Kidney (tissue), 14 donors: ENCODE data around the gene NHLRC1. TPM values are rescaled to one million over a fixed set of nuclear protein-coding genes. Genes with fewer than 3 reads are reported as not detected.

ENCODE experiments used
- DNase-seq, 5 donors: peaks; one replicate each; pipeline ENCODE4 v3.0.0-alpha.2; 2013 to 2020
- FAIRE-seq: peaks from 2 replicates; lab custom pipeline; 2012; peaks lifted over from hg19 to GRCh38; lab: Jason Lieb, UNC
- H3K27ac ChIP-seq, 2 donors: one replicate each; pipeline ENCODE4 v1.7.0; 2013; ENCODE audit warnings: low read depth in 2 of 2, low read length in 2 of 2, inconsistent platforms in 1 of 2
- H3K27me3 ChIP-seq: one replicate; pipeline ENCODE4 v1.7.1; 2013; ENCODE audit warnings: low read length, inconsistent platforms; ENCODE audit not compliant: control insufficient read depth, insufficient read depth
- H3K36me3 ChIP-seq, 3 donors: one replicate each; pipeline versions ENCODE4 v1.7.0 to v1.7.1; 2013; ENCODE audit warnings: low read length in 3 of 3, control low read depth in 1 of 3, inconsistent platforms in 1 of 3; ENCODE audit not compliant: insufficient read depth in 3 of 3, control insufficient read depth in 2 of 3
- H3K4me1 ChIP-seq, 3 donors: one replicate each; pipeline versions ENCODE4 v1.7.0 to v1.7.1; 2013; ENCODE audit warnings: low read length in 3 of 3, inconsistent platforms in 1 of 3, low read depth in 1 of 3; ENCODE audit not compliant: control insufficient read depth in 2 of 3, insufficient read depth in 2 of 3
- H3K4me3 ChIP-seq, 3 donors: one replicate each; pipeline versions ENCODE4 v1.7.0 to v1.8.1; 2013; ENCODE audit warnings: low read length in 3 of 3, control low read depth in 1 of 3, inconsistent platforms in 1 of 3
- H3K9ac ChIP-seq, 3 donors: one replicate each; pipeline versions ENCODE4 v1.7.0 to v1.7.1; 2013; ENCODE audit warnings: low read length in 3 of 3, control low read depth in 1 of 3, inconsistent platforms in 1 of 3
- H3K9me3 ChIP-seq, 3 donors: one replicate each; pipeline versions ENCODE4 v1.7.0 to v1.7.1; 2013; ENCODE audit warnings: low read length in 3 of 3, control low read depth in 1 of 3, inconsistent platforms in 1 of 3; ENCODE audit not compliant: control insufficient read depth in 2 of 3, insufficient read depth in 1 of 3
- CTCF ChIP-seq: IDR thresholded peaks from 3 replicates; pipeline ENCODE4 v1.5.1; 2012; ENCODE audit warnings: mild to moderate bottlenecking, moderate library complexity, borderline replicate concordance; ENCODE audit not compliant: insufficient read depth; ENCODE audit errors: extremely low read depth
- intact Hi-C: fragments of 100-400 bp; cut with DNase I; formaldehyde crosslinking; loops from one replicate; pipeline ENCODE4 v1.11.1; 2022
- polyA plus RNA-seq: library from polyadenylated mRNA; stranded (reverse); fragments of 350-450 nt; fragmentation: Illumina TruSeq; extraction: RNeasy Lipid Tissue Mini Kit (QIAGEN cat#74804); gene quantifications from one replicate; pipeline ENCODE4 v1.2.3, GENCODE V29; 2014; ENCODE audit warnings: low read depth, low replicate concordance; ENCODE audit not compliant: insufficient read depth
- total RNA-seq: library from RNA; stranded (reverse); fragmentation: NEBNext Ultra II Directional; extraction: Animal tissue kit (Norgen Biotek cat#: 25700); gene quantifications from one replicate; pipeline ENCODE4 v1.2.1, GENCODE V29; 2021
- donor health status: control.
- donor health status: control.
- donor health status: control.
- donor health status: control.
- donor health status: control.
- donor health status: DM: yes; HTN: yes; CAD: no.
- donor health status: Normal renal cell carcinoma (clear cell type).

NHLRC1 gene
- total and polyA plus RNA-seq, 2 donors from 2014 or later: 1.8 to 2.0 TPM

DNA sequence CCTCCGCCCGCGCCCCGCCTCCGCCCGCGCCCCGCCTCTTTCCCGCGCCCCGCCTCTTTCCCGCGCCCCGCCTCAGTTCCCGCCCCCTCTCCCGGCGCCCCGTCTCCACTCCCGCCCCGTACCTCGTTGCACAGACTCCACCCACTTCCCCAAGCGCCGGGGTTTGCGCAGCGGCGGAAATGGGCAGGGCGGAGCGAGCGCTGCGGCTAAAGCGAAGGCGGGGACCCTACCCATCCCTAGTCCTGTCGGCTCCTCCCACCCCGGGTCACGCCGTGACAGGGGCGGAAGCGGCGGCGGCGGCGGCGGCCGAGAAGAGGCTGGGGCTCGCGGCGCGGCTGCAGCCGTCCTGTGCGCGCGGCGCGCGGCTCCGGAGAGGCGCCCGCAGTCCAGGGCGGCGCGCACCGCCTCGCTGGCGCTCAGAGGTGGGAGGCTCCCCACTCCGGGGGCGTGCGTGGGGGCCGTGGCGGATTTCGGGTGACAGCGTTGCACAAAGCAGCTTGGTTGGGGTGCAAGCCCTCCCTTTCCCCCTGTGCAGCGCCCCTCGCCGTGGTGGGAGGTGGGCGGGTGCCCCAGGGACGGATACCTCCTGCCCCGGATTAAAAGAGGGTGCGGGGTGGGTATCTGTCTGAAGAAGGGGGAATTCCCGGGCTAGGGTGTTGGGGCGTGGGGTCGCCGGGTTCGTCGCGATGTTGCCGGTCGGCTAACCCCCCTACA, 32.8 kb upstream of the NHLRC1 start, which contains the start of gene KDM1B:
TSS of gene KDM1B (plus strand) at position 273 of the 714 bp plus-strand sequence. CDS start 4,474 bp downstream, outside the sequence.
- H3K36me3 ChIP-seq: peaks cover 0 to 2% (median 0%) of the 10 kb centered on the region in 3 donors
- intact Hi-C loops: no loop called here
- peak within 1 kb of the TSS; percentile 86 to 92 for H3K27ac ChIP-seq
- peak; percentile 99 to 100 (median 99) for DNase-seq
- TF ChIP-seq CTCF: no peak
- peak within 1 kb of the TSS; percentile 89 to 96 (median 93) for H3K9ac ChIP-seq
- no peaks in the 10 kb centered on the region for H3K27me3 ChIP-seq
- peak within 1 kb of the TSS; percentile 95 to 99 (median 95) for H3K4me3 ChIP-seq
- no peaks in the 10 kb centered on the region for H3K9me3 ChIP-seq
- FAIRE-seq: no peak
- H3K4me1 ChIP-seq: peaks cover 0 to 8% (median 8%) of the 10 kb centered on the region in 3 donors

DNA sequence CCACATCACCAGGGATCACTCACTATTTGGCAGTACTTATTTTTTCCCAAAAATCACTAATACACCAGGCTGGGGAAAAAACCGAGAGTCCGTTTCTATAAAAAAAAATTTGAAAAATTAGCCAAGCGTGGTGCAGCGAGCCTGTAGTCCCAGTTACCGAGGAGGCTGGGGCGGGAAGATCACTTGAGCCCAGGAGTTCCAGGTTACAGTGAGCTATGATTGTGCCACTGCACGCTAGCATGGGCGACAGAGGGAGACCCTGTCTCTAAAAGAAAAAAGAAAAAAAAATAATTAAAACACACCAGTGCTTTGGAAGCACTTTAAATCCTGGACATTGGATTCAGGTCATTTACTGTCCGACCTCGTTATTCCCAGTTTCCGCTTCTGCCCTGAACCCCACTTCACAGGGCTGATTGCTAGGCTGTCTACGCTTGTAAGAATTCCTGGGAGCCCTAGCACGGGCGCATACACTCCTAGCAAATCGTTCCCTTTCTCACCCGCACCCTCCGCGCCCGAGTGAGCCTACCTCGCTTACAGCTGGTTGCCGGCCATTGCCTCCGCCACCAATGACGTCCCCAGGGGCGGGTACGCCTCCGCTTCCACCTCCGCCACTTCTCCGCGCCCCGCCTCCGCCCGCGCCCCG, 32.2 kb upstream of the NHLRC1 start, which contains the start of gene TPMT:
TSS of gene TPMT (minus strand) at position 571 of the 643 bp plus-strand sequence. CDS start 5,950 bp downstream, outside the sequence.
- H3K4me1 ChIP-seq: peaks cover 0 to 8% (median 8%) of the 10 kb centered on the region in 3 donors
- H3K9me3 ChIP-seq: no peaks in the 10 kb centered on the region
- no peak for TF ChIP-seq CTCF
- peak in 1 of 5 donors; percentile 67 for DNase-seq
- peak within 1 kb of the TSS; percentile 86 to 92 for H3K27ac ChIP-seq
- no peaks in the 10 kb centered on the region for H3K27me3 ChIP-seq
- peak within 1 kb of the TSS; percentile 89 to 96 (median 93) for H3K9ac ChIP-seq
- H3K36me3 ChIP-seq: no peaks in the 10 kb centered on the region
- intact Hi-C loops: no loop called here
- no peak for FAIRE-seq
- H3K4me3 ChIP-seq: peak within 1 kb of the TSS; percentile 95 to 99 (median 95)

GRCh38 chr6:18153311-18153703, 30.8 kb upstream of the NHLRC1 start:
- no peaks in the 10 kb centered on the region for H3K27me3 ChIP-seq
- peak overlapping the region in 1 of 3 donors; percentile 89 for H3K9ac ChIP-seq
- FAIRE-seq: no peak

More at GRCh38 chr6:18153311-18153703, 30.8 kb upstream of the NHLRC1 start:
- TF ChIP-seq CTCF: no peak
- no peaks in the 10 kb centered on the region for H3K9me3 ChIP-seq
- peaks cover 0 to 8% (median 8%) of the 10 kb centered on the region in 3 donors for H3K4me1 ChIP-seq
- H3K4me3 ChIP-seq: peak overlapping the region in 2 of 3 donors; percentile 95 to 99
- intact Hi-C loops: no loop called here
- peak overlapping the region; percentile 63 to 71 for H3K27ac ChIP-seq
- no peak for DNase-seq
- peaks cover 0 to 3% (median 0%) of the 10 kb centered on the region in 3 donors for H3K36me3 ChIP-seq
